K562 (cell line): ENCODE data around the gene BICDL1.

Experiments
- LARP7 ChIP-seq: fragments of 450-650 bp; IDR thresholded peaks from 2 replicates; pipeline ENCODE4 v1.6.1; 2016
- TF ChIP-seq, protein P1 (sequence below), 3 experiments: IDR thresholded peaks in 2 of 3; conservative IDR thresholded peaks in 1 of 3; 2 replicates each; pipeline ENCODE4 v1.5.1; 2011 to 2012; ENCODE audit warnings: low read length in 3 of 3, mild to moderate bottlenecking in 3 of 3, control low read depth in 2 of 3, improper control_type of control experiment in 1 of 3, inconsistent platforms in 1 of 3, low read depth in 1 of 3, mixed read lengths in 1 of 3, moderate library complexity in 1 of 3; ENCODE audit not compliant: insufficient read depth in 2 of 3

DNA sequence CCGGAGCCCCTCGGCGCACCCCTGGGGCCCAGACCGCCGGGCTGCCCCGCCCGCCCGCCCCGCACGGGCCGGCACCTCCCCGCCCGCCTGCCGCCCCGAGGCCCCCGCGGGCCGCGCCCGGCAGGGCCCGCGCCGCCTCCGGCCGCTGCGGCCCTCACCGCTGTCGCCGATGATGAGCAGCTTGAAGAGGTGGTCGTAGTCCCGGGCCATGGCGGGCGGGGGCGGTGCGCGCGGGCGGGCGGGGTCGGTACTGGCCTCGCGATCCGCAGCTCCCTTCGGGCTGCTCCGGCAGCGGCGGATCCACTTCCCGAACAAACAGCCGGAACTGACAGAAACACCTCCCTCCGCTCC is 127.4 kb downstream of the BICDL1 start, which contains the start of gene RAB35:
- no peak for TF ChIP-seq LARP7
- TF ChIP-seq, protein P1, sequence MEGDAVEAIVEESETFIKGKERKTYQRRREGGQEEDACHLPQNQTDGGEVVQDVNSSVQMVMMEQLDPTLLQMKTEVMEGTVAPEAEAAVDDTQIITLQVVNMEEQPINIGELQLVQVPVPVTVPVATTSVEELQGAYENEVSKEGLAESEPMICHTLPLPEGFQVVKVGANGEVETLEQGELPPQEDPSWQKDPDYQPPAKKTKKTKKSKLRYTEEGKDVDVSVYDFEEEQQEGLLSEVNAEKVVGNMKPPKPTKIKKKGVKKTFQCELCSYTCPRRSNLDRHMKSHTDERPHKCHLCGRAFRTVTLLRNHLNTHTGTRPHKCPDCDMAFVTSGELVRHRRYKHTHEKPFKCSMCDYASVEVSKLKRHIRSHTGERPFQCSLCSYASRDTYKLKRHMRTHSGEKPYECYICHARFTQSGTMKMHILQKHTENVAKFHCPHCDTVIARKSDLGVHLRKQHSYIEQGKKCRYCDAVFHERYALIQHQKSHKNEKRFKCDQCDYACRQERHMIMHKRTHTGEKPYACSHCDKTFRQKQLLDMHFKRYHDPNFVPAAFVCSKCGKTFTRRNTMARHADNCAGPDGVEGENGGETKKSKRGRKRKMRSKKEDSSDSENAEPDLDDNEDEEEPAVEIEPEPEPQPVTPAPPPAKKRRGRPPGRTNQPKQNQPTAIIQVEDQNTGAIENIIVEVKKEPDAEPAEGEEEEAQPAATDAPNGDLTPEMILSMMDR (IDR thresholded peaks at IDR 0.05 in 2 of 3, conservative IDR thresholded peaks at IDR 0.05 in 1 of 3; ENCODE audit: insufficient read depth in 2 of 3, low read depth in 1 of 3, low read length in 3 of 3) = no peak
